GM12875 (cell line): ENCODE measurements around the gene FIBP.

ENCODE experiments used
- H3K4me3 ChIP-seq: one replicate; pipeline ENCODE4 v1.5.1; 2011; ENCODE audit warnings: low read depth, low read length, control low read depth
- TF ChIP-seq, protein P1 (sequence below): IDR thresholded peaks from 2 replicates; pipeline ENCODE4 v1.5.1; 2011; ENCODE audit warnings: low read depth, mild to moderate bottlenecking, control low read depth, inconsistent platforms, low read length, moderate library complexity, borderline replicate concordance; ENCODE audit not compliant: insufficient read depth

The FIBP gene

GRCh38 chr11:65919141-65919572 is 30.9 kb upstream of the FIBP start, which contains the start of gene DRAP1:
Gene DRAP1 (plus strand): TSS chr11:65919426. CDS start chr11:65919502, 76 bp downstream.
- peak within 1 kb of the TSS; percentile 90 for H3K4me3 ChIP-seq
- TF ChIP-seq, protein P1, sequence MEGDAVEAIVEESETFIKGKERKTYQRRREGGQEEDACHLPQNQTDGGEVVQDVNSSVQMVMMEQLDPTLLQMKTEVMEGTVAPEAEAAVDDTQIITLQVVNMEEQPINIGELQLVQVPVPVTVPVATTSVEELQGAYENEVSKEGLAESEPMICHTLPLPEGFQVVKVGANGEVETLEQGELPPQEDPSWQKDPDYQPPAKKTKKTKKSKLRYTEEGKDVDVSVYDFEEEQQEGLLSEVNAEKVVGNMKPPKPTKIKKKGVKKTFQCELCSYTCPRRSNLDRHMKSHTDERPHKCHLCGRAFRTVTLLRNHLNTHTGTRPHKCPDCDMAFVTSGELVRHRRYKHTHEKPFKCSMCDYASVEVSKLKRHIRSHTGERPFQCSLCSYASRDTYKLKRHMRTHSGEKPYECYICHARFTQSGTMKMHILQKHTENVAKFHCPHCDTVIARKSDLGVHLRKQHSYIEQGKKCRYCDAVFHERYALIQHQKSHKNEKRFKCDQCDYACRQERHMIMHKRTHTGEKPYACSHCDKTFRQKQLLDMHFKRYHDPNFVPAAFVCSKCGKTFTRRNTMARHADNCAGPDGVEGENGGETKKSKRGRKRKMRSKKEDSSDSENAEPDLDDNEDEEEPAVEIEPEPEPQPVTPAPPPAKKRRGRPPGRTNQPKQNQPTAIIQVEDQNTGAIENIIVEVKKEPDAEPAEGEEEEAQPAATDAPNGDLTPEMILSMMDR, result no peak

GRCh38 chr11:65918211-65919140 is 30.2 kb upstream of the FIBP start, which contains the start of gene C11orf68:
Gene C11orf68 (minus strand): TSS chr11:65919062. CDS start chr11:65919031, 31 bp downstream.
- H3K4me3 ChIP-seq, result peak within 1 kb of the TSS; percentile 90

GRCh38 chr11:65917434-65918210 is 29.4 kb upstream of the FIBP start:
- peak overlapping the region; percentile 83 for H3K4me3 ChIP-seq
- TF ChIP-seq, protein P1, result no peak

More at GRCh38 chr11:65918211-65919140, 30.2 kb upstream of the FIBP start, which contains the start of gene C11orf68:
- TF ChIP-seq, protein P1, result no peak

DNA sequence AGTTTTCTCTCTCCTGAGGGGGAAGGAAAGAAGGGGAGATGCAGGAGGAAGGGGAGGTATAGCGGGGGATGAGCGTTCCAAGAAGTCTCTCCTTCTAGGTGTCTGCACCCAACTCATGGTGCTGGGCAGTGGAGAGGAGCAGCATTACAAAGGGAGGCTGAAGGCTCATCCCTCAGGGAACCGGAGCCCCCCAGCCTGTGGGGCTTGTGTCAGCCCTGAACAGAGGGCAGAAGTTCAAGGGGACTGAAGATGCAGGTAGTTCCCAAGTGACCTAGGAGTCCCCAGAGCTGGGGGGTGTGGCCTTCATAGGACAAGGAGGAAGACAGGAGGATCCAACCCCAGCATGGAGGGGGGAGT is 28.8 kb upstream of the FIBP start:
- TF ChIP-seq, protein P1, result no peak
- no peak overlapping the region for H3K4me3 ChIP-seq

GRCh38 chr11:65916391-65916790 is 28.1 kb upstream of the FIBP start:
- TF ChIP-seq, protein P1, result no peak
- no peak overlapping the region for H3K4me3 ChIP-seq

- TF ChIP-seq, protein P1, result no peak
- no peak overlapping the region for H3K4me3 ChIP-seq
Measured at GRCh38 chr11:65915821-65916251, 27.6 kb upstream of the FIBP start.
